Activated CD4-positive, alpha-beta memory T cell treated with anti-CD3 and anti-CD28 coated beads for 36 hours (primary cell): ENCODE data around the gene ACYP2. TPM values are rescaled to one million over a fixed set of nuclear protein-coding genes. Genes with fewer than 3 reads are reported as not detected.

Experiments used
- CTCF ChIA-PET: fragments of 350-600 bp; sonication (Branson Sonifier 250); formaldehyde crosslinking; loops from one replicate; lab custom pipeline; 2021; ENCODE audit warnings: antibody characterized with exemption, inconsistent platforms; lab: Charles Lee
- POLR2A ChIA-PET: fragments of 350-600 bp; sonication (Branson Sonifier 250); formaldehyde crosslinking; loops from one replicate; lab custom pipeline; 2021; ENCODE audit warnings: antibody characterized with exemption; lab: Charles Lee
- DNase-seq: peaks from one replicate; pipeline ENCODE4 v3.0.0-alpha.2; 2020
- H3K27ac Mint-ChIP-seq: one replicate; pipeline ENCODE4 v1.8.0; 2021; ENCODE audit warnings: mixed read lengths
- H3K27me3 Mint-ChIP-seq: one replicate; pipeline ENCODE4 v1.8.0; 2021; ENCODE audit warnings: mixed read lengths
- H3K36me3 Mint-ChIP-seq: one replicate; pipeline ENCODE4 v1.8.0; 2021; ENCODE audit warnings: mixed read lengths
- H3K4me1 Mint-ChIP-seq: one replicate; pipeline ENCODE4 v1.8.0; 2021; ENCODE audit warnings: low read depth, mixed read lengths
- H3K4me3 Mint-ChIP-seq: one replicate; pipeline ENCODE4 v1.8.0; 2021; ENCODE audit warnings: mild to moderate bottlenecking, mixed read lengths
- H3K9me3 Mint-ChIP-seq: one replicate; pipeline ENCODE4 v1.8.0; 2021; ENCODE audit warnings: mixed read lengths
- intact Hi-C: fragments of 100-400 bp; cut with micrococcal nuclease; formaldehyde crosslinking; loops from one replicate; pipeline ENCODE4 v1.15.1; 2023
- total RNA-seq, 2 experiments: library from RNA; stranded (reverse); gene quantifications; one replicate each; pipeline ENCODE4 v1.2.3, GENCODE V29; 2021

ACYP2 gene
- total RNA-seq, 2 experiments from 2014 or later = 5.6 to 6.4 TPM

DNA sequence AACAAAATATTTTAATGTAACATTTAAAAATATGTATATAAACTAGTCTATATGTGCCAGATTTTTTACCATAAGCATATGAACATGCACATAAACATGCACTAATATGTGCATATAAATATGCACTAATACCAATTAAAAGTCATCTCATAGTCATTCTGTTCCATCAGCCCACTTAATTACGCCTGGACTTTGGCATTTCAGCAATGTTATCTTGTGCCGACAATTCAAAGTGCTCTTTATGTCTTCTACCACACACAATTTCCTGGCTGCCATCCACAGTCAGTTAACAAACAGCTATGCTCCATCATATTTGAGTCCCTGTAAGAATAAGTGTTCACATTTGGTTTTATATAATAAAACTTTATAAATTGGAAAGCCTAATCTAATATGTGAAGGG is 233.2 kb downstream of the ACYP2 start:
- no peak for DNase-seq
- Mint-ChIP-seq H3K4me1 (no peaks in the 10 kb centered on the region), H3K4me3 (no peak overlapping the region), H3K9me3 (no peaks in the 10 kb centered on the region), H3K36me3 (no peaks in the 10 kb centered on the region), H3K27ac (no peak overlapping the region), H3K27me3 (peaks cover 7% of the 10 kb centered on the region)
- intact Hi-C loops = no loop called here
- ChIA-PET POLR2A (no interaction called here), CTCF (no interaction called here)

DNA sequence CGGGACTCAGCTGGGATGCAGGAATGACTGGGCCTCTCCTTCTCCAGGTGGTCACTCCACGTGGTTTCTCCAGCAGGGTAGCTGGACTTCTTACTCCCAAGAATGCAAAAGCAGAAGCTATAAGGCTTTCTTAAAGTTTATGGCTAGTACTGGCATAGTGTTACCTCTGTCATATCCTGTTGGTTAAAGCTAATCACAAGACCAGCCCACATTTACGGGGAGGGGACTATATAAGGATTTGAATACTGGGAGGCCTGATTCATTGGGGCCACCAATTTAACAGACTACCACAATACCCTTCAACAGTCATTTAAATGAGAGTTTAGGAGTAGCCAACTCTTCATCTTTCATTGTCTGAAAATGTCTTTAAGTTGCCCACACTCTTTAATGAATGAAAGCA is 235.0 kb downstream of the ACYP2 start:
- Mint-ChIP-seq H3K27me3 (peaks cover 4% of the 10 kb centered on the region), H3K9me3 (no peaks in the 10 kb centered on the region), H3K36me3 (no peaks in the 10 kb centered on the region), H3K4me3 (no peak overlapping the region), H3K4me1 (no peaks in the 10 kb centered on the region), H3K27ac (no peak overlapping the region)
- intact Hi-C loops = no loop called here
- CTCF ChIA-PET = no interaction called here
- POLR2A ChIA-PET = no interaction called here
- DNase-seq = no peak

GRCh38 chr2:54353216-54353615 is 237.8 kb downstream of the ACYP2 start:
- Mint-ChIP-seq H3K27me3 (peaks cover 9% of the 10 kb centered on the region), H3K36me3 (no peaks in the 10 kb centered on the region), H3K27ac (no peak overlapping the region), H3K9me3 (no peaks in the 10 kb centered on the region), H3K4me1 (no peaks in the 10 kb centered on the region), H3K4me3 (no peak overlapping the region)
- ChIA-PET CTCF (no interaction called here), POLR2A (no interaction called here)
- intact Hi-C loops = no loop called here
- DNase-seq = no peak

Other genes starting within 250 kb of the ACYP2 start
- 10 to 100 TPM; 35.2 to 36.9 TPM for gene PSME4, start 144.6 kb upstream of the ACYP2 start, total RNA-seq
- gene TSPYL6, start 140.6 kb downstream of the ACYP2 start, total RNA-seq = not detected